ENCODE measurements around the gene CYCS. TPM values are rescaled to one million over a fixed set of nuclear protein-coding genes. Genes with fewer than 3 reads are reported as not detected.
A peak's percentile ranks its signal among the peaks of the same experiment; 100 is the strongest.
"Not testable (repeated sequence)": the region's sequence is repeated elsewhere in the genome, so short reads cannot be mapped to it uniquely, and the experiment has no call there.

CYCS gene
- total and polyA plus RNA-seq, 3 donors from 2014 or later = 32.0 to 127 (median 38.5) TPM

GRCh38 chr7:25169683-25170082 is 44.6 kb upstream of the CYCS start:
- Histone ChIP-seq H3K4me3 (no peak overlapping the region), H3K27me3 (no peaks in the 10 kb centered on the region), H3K9me3 (no peaks in the 10 kb centered on the region), H3K27ac (no peak overlapping the region), H3K4me1 (no peaks in the 10 kb centered on the region), H3K36me3 (ENCODE audit: low read depth, missing control alignments) (no peaks in the 10 kb centered on the region)
- intact Hi-C loops (cut with DNase I; ENCODE audit: low total_unique reads) = no loop called here
- no peak for DNase-seq
- WGBS, 2 donors = 92 to 97% methylated on average over 7 of the region's 7 CpGs
- TF ChIP-seq POLR2A (IDR thresholded peaks at IDR 0.05) = no peak
- no peak for TF ChIP-seq CTCF (IDR thresholded peaks at IDR 0.05)

- Histone ChIP-seq H3K27me3 (no peaks in the 10 kb centered on the region), H3K4me1 (no peaks in the 10 kb centered on the region), H3K4me3 (no peak overlapping the region), H3K27ac (no peak overlapping the region), H3K36me3 (ENCODE audit: low read depth, missing control alignments) (no peaks in the 10 kb centered on the region), H3K9me3 (no peaks in the 10 kb centered on the region)
- WGBS, 2 donors = 84 to 86% methylated on average over 4 of the region's 4 CpGs
- no peak for TF ChIP-seq CTCF (IDR thresholded peaks at IDR 0.05)
- no peak for TF ChIP-seq POLR2A (IDR thresholded peaks at IDR 0.05)
- no peak for DNase-seq
- intact Hi-C loops (cut with DNase I; ENCODE audit: low total_unique reads) = no loop called here
Measured at GRCh38 chr7:25168145-25168544, 43.1 kb upstream of the CYCS start.

GRCh38 chr7:25167262-25167843 is 42.3 kb upstream of the CYCS start:
- intact Hi-C loops (cut with DNase I; ENCODE audit: low total_unique reads) = no loop called here

GRCh38 chr7:25159983-25160596 is 35.0 kb upstream of the CYCS start:
- WGBS, 2 donors = 53 to 66% methylated on average over 11 of the region's 11 CpGs
- H3K36me3 ChIP-seq (ENCODE audit: low read depth, missing control alignments); H3K4me1 ChIP-seq; DNase-seq; H3K4me3 ChIP-seq; intact Hi-C loops (cut with DNase I; ENCODE audit: low total_unique reads); H3K27ac ChIP-seq; H3K9me3 ChIP-seq; H3K27me3 ChIP-seq: not testable (repeated sequence)
- TF ChIP-seq CTCF (IDR thresholded peaks at IDR 0.05) = peak in 2 of 3 experiments; percentile 35 to 77

More at GRCh38 chr7:25167262-25167843, 42.3 kb upstream of the CYCS start:
- Histone ChIP-seq H3K4me3 (no peak overlapping the region), H3K4me1 (no peaks in the 10 kb centered on the region), H3K27me3 (no peaks in the 10 kb centered on the region), H3K36me3 (ENCODE audit: low read depth, missing control alignments) (no peaks in the 10 kb centered on the region), H3K27ac (no peak overlapping the region), H3K9me3 (no peaks in the 10 kb centered on the region)
- TF ChIP-seq POLR2A (IDR thresholded peaks at IDR 0.05) = no peak
- TF ChIP-seq CTCF (IDR thresholded peaks at IDR 0.05) = no peak
- no peak for DNase-seq
- WGBS, 2 donors = 83 to 85% methylated on average over 3 of the region's 3 CpGs

GRCh38 chr7:25158966-25159365 is 33.9 kb upstream of the CYCS start:
- Histone ChIP-seq H3K4me3 (no peak overlapping the region), H3K36me3 (ENCODE audit: low read depth, missing control alignments) (no peaks in the 10 kb centered on the region), H3K4me1 (no peaks in the 10 kb centered on the region), H3K9me3 (no peaks in the 10 kb centered on the region), H3K27me3 (no peaks in the 10 kb centered on the region), H3K27ac (no peak overlapping the region)
- no peak for TF ChIP-seq CTCF (IDR thresholded peaks at IDR 0.05)
- intact Hi-C loops (cut with DNase I; ENCODE audit: low total_unique reads) = no loop called here
- 91 to 100% methylated on average over 4 of the region's 4 CpGs for WGBS, 2 donors
- no peak for DNase-seq
